ENCODE measurements around the gene GPR158.

DNA sequence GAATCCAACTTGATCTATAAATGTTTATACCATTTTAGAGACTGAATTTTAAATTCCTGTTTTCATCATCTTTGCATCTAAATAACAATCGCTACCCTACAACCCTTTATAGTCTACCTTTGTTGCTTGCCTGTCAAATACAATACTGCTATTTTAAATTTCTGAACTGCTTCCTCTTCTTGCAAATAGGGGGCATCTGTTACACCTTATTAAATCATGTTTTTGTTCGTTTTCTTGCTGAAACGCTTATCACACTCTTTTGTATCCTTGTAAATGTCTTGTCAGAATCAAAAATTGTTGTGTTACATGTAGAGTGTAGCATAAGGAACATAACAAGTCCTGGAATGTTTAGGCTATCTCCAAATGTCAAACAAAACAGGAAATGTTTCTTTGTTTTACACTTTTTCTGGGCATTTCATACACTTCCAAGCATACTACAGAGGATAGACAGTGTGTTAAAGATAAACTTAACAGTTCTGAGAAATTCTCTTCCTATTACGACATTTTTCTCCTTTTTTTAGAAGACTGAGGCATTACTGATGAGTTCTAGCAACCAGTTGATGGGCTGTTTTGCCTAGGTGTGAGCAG lies 281.3 kb downstream of the GPR158 start:
- TF ChIP-seq, protein P1, sequence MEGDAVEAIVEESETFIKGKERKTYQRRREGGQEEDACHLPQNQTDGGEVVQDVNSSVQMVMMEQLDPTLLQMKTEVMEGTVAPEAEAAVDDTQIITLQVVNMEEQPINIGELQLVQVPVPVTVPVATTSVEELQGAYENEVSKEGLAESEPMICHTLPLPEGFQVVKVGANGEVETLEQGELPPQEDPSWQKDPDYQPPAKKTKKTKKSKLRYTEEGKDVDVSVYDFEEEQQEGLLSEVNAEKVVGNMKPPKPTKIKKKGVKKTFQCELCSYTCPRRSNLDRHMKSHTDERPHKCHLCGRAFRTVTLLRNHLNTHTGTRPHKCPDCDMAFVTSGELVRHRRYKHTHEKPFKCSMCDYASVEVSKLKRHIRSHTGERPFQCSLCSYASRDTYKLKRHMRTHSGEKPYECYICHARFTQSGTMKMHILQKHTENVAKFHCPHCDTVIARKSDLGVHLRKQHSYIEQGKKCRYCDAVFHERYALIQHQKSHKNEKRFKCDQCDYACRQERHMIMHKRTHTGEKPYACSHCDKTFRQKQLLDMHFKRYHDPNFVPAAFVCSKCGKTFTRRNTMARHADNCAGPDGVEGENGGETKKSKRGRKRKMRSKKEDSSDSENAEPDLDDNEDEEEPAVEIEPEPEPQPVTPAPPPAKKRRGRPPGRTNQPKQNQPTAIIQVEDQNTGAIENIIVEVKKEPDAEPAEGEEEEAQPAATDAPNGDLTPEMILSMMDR (conservative IDR thresholded peaks at IDR 0.05; ENCODE audit: low read length) = peak; percentile 29
- TF ChIP-seq EZH2phosphoT487 (IDR thresholded peaks at IDR 0.05; ENCODE audit: borderline replicate concordance) = no peak
